Neural cell (in vitro differentiated cells): ENCODE results near the gene TSC1. TPM values are rescaled to one million over a fixed set of nuclear protein-coding genes. Genes with fewer than 3 reads are reported as not detected.

Source experiments
- H2AFZ ChIP-seq: fragments of 200-600, 300-800 bp; sonication (generic), shearing (Covaris generic); 2 replicates; pipeline ENCODE4 v1.6.0; 2014; ENCODE audit warnings: low read depth, mild to moderate bottlenecking, antibody characterized with exemption, low read length, moderate library complexity
- H3F3A ChIP-seq: fragments of 200-600 bp; shearing (Covaris generic); 2 replicates; pipeline ENCODE4 v1.6.1; 2016; ENCODE audit warnings: mild to moderate bottlenecking, moderate library complexity, mixed read lengths, antibody characterized with exemption, low read length; ENCODE audit not compliant: insufficient read depth, poor library complexity, severe bottlenecking
- H3K27ac ChIP-seq: fragments of 200-600, 300-800 bp; sonication (generic), shearing (Covaris generic); 2 replicates; pipeline ENCODE4 v1.5.1; 2014; ENCODE audit warnings: mild to moderate bottlenecking, low read length, moderate library complexity
- H3K27me3 ChIP-seq: fragments of 300-800, 200-600 bp; sonication (generic), shearing (Covaris generic); 2 replicates; pipeline ENCODE4 v1.6.0; 2014; ENCODE audit warnings: mild to moderate bottlenecking, low read depth, low read length, moderate library complexity; ENCODE audit not compliant: insufficient read depth
- H3K36me3 ChIP-seq: fragments of 300-800, 200-600 bp; sonication (generic), shearing (Covaris generic); 2 replicates; pipeline ENCODE4 v1.5.1; 2014; ENCODE audit warnings: mild to moderate bottlenecking, antibody characterized with exemption, low read length, moderate library complexity; ENCODE audit not compliant: insufficient read depth
- H3K4me2 ChIP-seq: fragments of 300-800, 200-600 bp; sonication (generic), shearing (Covaris generic); 2 replicates; pipeline ENCODE4 v1.6.0; 2014; ENCODE audit warnings: mild to moderate bottlenecking, low read length
- H3K4me3 ChIP-seq: fragments of 300-800, 200-600 bp; sonication (generic), shearing (Covaris generic); 2 replicates; pipeline ENCODE4 v1.5.1; 2014; ENCODE audit warnings: mild to moderate bottlenecking, low read length, moderate library complexity
- H3K79me2 ChIP-seq: fragments of 200-600 bp; shearing (Covaris generic); replicated peaks from 2 replicates; pipeline ENCODE4 v1.6.0; 2014; ENCODE audit warnings: mild to moderate bottlenecking, low read length, moderate library complexity; ENCODE audit not compliant: insufficient read depth
- H3K9ac ChIP-seq: fragments of 300-800, 200-600 bp; sonication (generic), shearing (Covaris generic); 2 replicates; pipeline ENCODE4 v1.6.1; 2016; ENCODE audit warnings: mild to moderate bottlenecking, low read length, mixed read lengths
- H3K9me2 ChIP-seq: fragments of 200-600 bp; shearing (Covaris generic); 2 replicates; pipeline ENCODE4 v1.6.1; 2016; ENCODE audit warnings: mild to moderate bottlenecking, low read length, mixed read lengths; ENCODE audit not compliant: insufficient read depth
- H3K9me3 ChIP-seq: fragments of 200-600, 300-800 bp; sonication (generic), shearing (Covaris generic); 2 replicates; pipeline ENCODE4 v1.6.1; 2016; ENCODE audit warnings: mild to moderate bottlenecking, mixed run types, low read length, moderate library complexity, mixed read lengths
- H4K20me1 ChIP-seq: fragments of 200-600 bp; shearing (Covaris generic); 2 replicates; pipeline ENCODE4 v1.6.1; 2016; ENCODE audit warnings: mild to moderate bottlenecking, mixed run types; ENCODE audit not compliant: insufficient read depth
- EP300 ChIP-seq: fragments of 450-650 bp; conservative IDR thresholded peaks from 2 replicates; pipeline ENCODE4 v1.6.1; 2014; ENCODE audit warnings: antibody characterized with exemption, mild to moderate bottlenecking, moderate library complexity; ENCODE audit not compliant: poor library complexity, severe bottlenecking
- EZH2 ChIP-seq: fragments of 200-600, 300-800 bp; shearing (Covaris generic), sonication (generic); IDR thresholded peaks from 2 replicates; pipeline ENCODE4 v1.6.1; 2014; ENCODE audit warnings: antibody characterized with exemption, low read length, borderline replicate concordance, mild to moderate bottlenecking; ENCODE audit not compliant: insufficient read depth, poor library complexity, severe bottlenecking
- MXI1 ChIP-seq: fragments of 450-650 bp; conservative IDR thresholded peaks from 2 replicates; pipeline ENCODE4 v1.6.1; 2014; ENCODE audit warnings: antibody characterized with exemption, mild to moderate bottlenecking; ENCODE audit not compliant: poor library complexity, severe bottlenecking
- POLR2AphosphoS5 ChIP-seq: IDR thresholded peaks from 2 replicates; pipeline ENCODE4 v1.6.1; 2012
- RAD21 ChIP-seq: fragments of 450-650 bp; conservative IDR thresholded peaks from 2 replicates; pipeline ENCODE4 v1.6.1; 2014; ENCODE audit warnings: antibody characterized with exemption, mild to moderate bottlenecking, moderate library complexity
- SMC3 ChIP-seq: fragments of 450-650 bp; conservative IDR thresholded peaks from 2 replicates; pipeline ENCODE4 v1.6.1; 2014; ENCODE audit warnings: antibody characterized with exemption, mild to moderate bottlenecking, moderate library complexity; ENCODE audit not compliant: poor library complexity
- TAF1 ChIP-seq: IDR thresholded peaks from 2 replicates; pipeline ENCODE4 v1.6.1; 2012; ENCODE audit warnings: low read depth
- polyA plus RNA-seq: library from polyadenylated mRNA; depleted of rRNA; stranded (reverse); fragments of >200 nt; gene quantifications from 2 replicates; pipeline ENCODE4 v1.2.3, GENCODE V29; 2014
- TF ChIP-seq, protein P1 (sequence below): IDR thresholded peaks from 2 replicates; pipeline ENCODE4 v1.6.1; 2012; ENCODE audit warnings: borderline replicate concordance
- TF ChIP-seq, protein P2 (sequence below): fragments of 450-650 bp; IDR thresholded peaks from 2 replicates; pipeline ENCODE4 v1.5.1; 2014; ENCODE audit warnings: antibody characterized with exemption, mild to moderate bottlenecking, moderate library complexity; ENCODE audit not compliant: poor library complexity, severe bottlenecking

TSC1 gene
- polyA plus RNA-seq, 1 donor from 2014 or later: 47.1 TPM

DNA sequence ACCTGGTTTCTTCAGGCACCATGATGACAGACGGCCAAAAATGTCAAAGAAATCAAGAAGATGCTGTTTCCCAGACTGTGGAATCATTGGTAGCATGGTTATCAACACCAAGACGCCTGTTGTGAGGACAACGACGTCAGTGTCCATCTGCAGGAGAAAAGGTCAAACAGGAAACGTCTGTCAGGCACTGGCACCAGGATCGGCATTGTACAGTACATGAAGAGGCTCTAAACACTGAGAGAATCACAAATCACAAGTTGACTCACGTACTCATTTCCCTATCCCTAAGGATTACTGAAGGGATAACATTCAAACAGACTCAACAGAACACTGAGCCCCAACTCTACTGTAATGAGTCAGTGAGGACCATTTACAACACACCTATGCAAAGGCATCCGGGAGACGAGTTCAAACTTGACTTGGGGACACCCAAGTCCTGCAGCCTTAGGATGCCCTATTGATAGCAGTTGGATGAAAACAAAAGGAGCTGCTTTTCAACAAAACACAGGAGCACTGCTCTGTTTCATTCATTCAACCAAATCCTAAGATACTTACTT lies 21.0 kb downstream of the TSC1 start:
- Histone ChIP-seq H2AFZ (no peak overlapping the region), H3K9me3 (no peaks in the 10 kb centered on the region), H3K27ac (no peak overlapping the region), H3K9me2 (no peaks in the 10 kb centered on the region), H4K20me1 (no peaks in the 10 kb centered on the region), H3K4me2 (no peak overlapping the region), H3K9ac (no peak overlapping the region), H3K27me3 (no peaks in the 10 kb centered on the region), H3K4me3 (no peak overlapping the region), H3K36me3 (peaks cover 11% of the 10 kb centered on the region), H3K79me2 (no peaks in the 10 kb centered on the region), H3F3A (no peaks in the 10 kb centered on the region)
- no peak for TF ChIP-seq TAF1
- TF ChIP-seq SMC3: no peak
- TF ChIP-seq EP300: no peak
- TF ChIP-seq, protein P1, sequence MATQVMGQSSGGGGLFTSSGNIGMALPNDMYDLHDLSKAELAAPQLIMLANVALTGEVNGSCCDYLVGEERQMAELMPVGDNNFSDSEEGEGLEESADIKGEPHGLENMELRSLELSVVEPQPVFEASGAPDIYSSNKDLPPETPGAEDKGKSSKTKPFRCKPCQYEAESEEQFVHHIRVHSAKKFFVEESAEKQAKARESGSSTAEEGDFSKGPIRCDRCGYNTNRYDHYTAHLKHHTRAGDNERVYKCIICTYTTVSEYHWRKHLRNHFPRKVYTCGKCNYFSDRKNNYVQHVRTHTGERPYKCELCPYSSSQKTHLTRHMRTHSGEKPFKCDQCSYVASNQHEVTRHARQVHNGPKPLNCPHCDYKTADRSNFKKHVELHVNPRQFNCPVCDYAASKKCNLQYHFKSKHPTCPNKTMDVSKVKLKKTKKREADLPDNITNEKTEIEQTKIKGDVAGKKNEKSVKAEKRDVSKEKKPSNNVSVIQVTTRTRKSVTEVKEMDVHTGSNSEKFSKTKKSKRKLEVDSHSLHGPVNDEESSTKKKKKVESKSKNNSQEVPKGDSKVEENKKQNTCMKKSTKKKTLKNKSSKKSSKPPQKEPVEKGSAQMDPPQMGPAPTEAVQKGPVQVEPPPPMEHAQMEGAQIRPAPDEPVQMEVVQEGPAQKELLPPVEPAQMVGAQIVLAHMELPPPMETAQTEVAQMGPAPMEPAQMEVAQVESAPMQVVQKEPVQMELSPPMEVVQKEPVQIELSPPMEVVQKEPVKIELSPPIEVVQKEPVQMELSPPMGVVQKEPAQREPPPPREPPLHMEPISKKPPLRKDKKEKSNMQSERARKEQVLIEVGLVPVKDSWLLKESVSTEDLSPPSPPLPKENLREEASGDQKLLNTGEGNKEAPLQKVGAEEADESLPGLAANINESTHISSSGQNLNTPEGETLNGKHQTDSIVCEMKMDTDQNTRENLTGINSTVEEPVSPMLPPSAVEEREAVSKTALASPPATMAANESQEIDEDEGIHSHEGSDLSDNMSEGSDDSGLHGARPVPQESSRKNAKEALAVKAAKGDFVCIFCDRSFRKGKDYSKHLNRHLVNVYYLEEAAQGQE: no peak
- TF ChIP-seq RAD21: no peak
- TF ChIP-seq POLR2AphosphoS5: no peak
- TF ChIP-seq, protein P2, sequence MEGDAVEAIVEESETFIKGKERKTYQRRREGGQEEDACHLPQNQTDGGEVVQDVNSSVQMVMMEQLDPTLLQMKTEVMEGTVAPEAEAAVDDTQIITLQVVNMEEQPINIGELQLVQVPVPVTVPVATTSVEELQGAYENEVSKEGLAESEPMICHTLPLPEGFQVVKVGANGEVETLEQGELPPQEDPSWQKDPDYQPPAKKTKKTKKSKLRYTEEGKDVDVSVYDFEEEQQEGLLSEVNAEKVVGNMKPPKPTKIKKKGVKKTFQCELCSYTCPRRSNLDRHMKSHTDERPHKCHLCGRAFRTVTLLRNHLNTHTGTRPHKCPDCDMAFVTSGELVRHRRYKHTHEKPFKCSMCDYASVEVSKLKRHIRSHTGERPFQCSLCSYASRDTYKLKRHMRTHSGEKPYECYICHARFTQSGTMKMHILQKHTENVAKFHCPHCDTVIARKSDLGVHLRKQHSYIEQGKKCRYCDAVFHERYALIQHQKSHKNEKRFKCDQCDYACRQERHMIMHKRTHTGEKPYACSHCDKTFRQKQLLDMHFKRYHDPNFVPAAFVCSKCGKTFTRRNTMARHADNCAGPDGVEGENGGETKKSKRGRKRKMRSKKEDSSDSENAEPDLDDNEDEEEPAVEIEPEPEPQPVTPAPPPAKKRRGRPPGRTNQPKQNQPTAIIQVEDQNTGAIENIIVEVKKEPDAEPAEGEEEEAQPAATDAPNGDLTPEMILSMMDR: no peak
- TF ChIP-seq EZH2: no peak
- TF ChIP-seq MXI1: no peak

DNA sequence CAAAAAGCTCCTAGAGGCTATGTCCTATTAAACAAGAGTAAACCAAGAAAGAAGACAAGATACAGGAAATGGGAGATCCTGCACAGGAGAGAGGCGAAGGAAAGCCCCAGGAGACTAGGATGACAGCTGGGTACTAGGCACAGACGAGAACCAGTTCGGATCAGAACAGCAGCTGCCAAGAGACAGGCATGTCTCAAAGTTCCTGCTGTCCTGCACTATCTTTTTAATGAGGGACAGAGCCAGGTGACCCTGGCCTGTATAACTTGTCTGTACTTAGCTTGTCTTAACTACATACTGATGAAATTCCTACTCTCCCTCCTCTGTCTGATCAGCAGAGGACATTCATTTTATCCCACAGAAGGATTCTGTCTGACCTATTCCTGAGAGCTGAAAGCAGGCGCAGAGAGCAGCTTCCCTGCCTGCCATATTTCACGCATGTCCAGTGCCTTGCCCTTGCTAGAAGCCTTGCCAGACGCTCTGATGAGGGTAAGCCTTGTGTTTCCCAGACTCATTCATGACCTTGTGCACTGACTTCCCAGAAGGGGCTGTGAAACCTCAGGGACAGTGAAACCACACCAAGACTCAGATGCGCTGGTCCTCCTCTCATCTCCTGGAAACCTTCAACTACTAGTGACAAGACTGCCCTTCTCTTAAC lies 24.7 kb downstream of the TSC1 start:
- Histone ChIP-seq H3K79me2 (no peaks in the 10 kb centered on the region), H3K9me2 (no peaks in the 10 kb centered on the region), H3K27me3 (no peaks in the 10 kb centered on the region), H3K4me2 (no peak overlapping the region), H3K9me3 (no peaks in the 10 kb centered on the region), H3K4me3 (no peak overlapping the region), H3K9ac (no peak overlapping the region), H3K27ac (no peak overlapping the region), H3K36me3 (peaks cover 15% of the 10 kb centered on the region), H4K20me1 (no peaks in the 10 kb centered on the region), H2AFZ (no peak overlapping the region), H3F3A (no peaks in the 10 kb centered on the region)
- TF ChIP-seq, protein P1: no peak
- TF ChIP-seq EP300 (no peak), TAF1 (no peak)
- TF ChIP-seq, protein P2: no peak
